Osteoblast (primary cell): ENCODE results near the gene INO80D. TPM values are rescaled to one million over a fixed set of nuclear protein-coding genes. Genes with fewer than 3 reads are reported as not detected.
"Not testable (repeated sequence)": the region's sequence is repeated elsewhere in the genome, so short reads cannot be mapped to it uniquely, and the experiment has no call there.

Source experiments
- DNase-seq: peaks from one replicate; pipeline ENCODE4 v3.0.0; 2011; ENCODE audit warnings: low spot score, mixed read lengths; ENCODE audit not compliant: insufficient read length; ENCODE audit errors: missing footprints
- H2AFZ ChIP-seq: 2 replicates; pipeline ENCODE4 v1.6.0; 2011; ENCODE audit warnings: mild to moderate bottlenecking, low read length
- H3K27ac ChIP-seq: 2 replicates; pipeline ENCODE4 v1.5.1; 2011; ENCODE audit warnings: mild to moderate bottlenecking, low read depth, low read length, moderate library complexity
- H3K27me3 ChIP-seq: 2 replicates; pipeline ENCODE4 v1.6.0; 2012; ENCODE audit warnings: mild to moderate bottlenecking, control low read depth, inconsistent platforms, low read length, moderate library complexity; ENCODE audit not compliant: insufficient read depth
- H3K36me3 ChIP-seq: 2 replicates; pipeline ENCODE4 v1.5.1; 2011; ENCODE audit warnings: mild to moderate bottlenecking, low read length, control low read depth, moderate library complexity; ENCODE audit not compliant: insufficient read depth
- H3K4me1 ChIP-seq: 2 replicates; pipeline ENCODE4 v1.5.1; 2011; ENCODE audit warnings: mild to moderate bottlenecking, low read length, control low read depth, moderate library complexity; ENCODE audit not compliant: insufficient read depth
- H3K4me2 ChIP-seq: 2 replicates; pipeline ENCODE4 v1.6.0; 2011; ENCODE audit warnings: mild to moderate bottlenecking, low read length; ENCODE audit not compliant: insufficient read depth
- H3K4me3 ChIP-seq: fragments of 200-600 bp; sonication (generic); 3 replicates; pipeline ENCODE4 v1.5.1; 2012; ENCODE audit warnings: mild to moderate bottlenecking, low read length, inconsistent platforms; ENCODE audit not compliant: insufficient read depth
- H3K79me2 ChIP-seq: 2 replicates; pipeline ENCODE4 v1.6.0; 2012; ENCODE audit warnings: mild to moderate bottlenecking, low read length, control low read depth, inconsistent platforms; ENCODE audit not compliant: insufficient read depth
- H3K9me3 ChIP-seq: 2 replicates; pipeline ENCODE4 v1.5.1; 2011; ENCODE audit warnings: low read depth, low read length, control low read depth
- H4K20me1 ChIP-seq: 2 replicates; pipeline ENCODE4 v1.6.0; 2012; ENCODE audit warnings: mild to moderate bottlenecking, low read length, control low read depth; ENCODE audit not compliant: insufficient read depth
- CTCF ChIP-seq: IDR thresholded peaks from 2 replicates; pipeline ENCODE4 v1.5.1; 2011; ENCODE audit warnings: mild to moderate bottlenecking, low read depth, low read length, moderate library complexity; ENCODE audit errors: extremely low read depth
- total RNA-seq: library from RNA; depleted of rRNA; stranded (reverse); fragments of >200 nt; gene quantifications from 2 replicates; pipeline ENCODE4 v1.2.3, GENCODE V29; 2012

INO80D gene
- total RNA-seq, 1 donor: 9.0 TPM

GRCh38 chr2:206020171-206020570 is 65.8 kb downstream of the INO80D start:
- no peaks in the 10 kb centered on the region for H3K27me3 ChIP-seq
- no peak overlapping the region for H3K4me2 ChIP-seq
- TF ChIP-seq CTCF: no peak
- H3K36me3 ChIP-seq: peaks cover 26% of the 10 kb centered on the region
- H2AFZ ChIP-seq: no peak overlapping the region
- H4K20me1 ChIP-seq: no peaks in the 10 kb centered on the region
- no peaks in the 10 kb centered on the region for H3K79me2 ChIP-seq
- H3K27ac ChIP-seq: no peak overlapping the region
- no peaks in the 10 kb centered on the region for H3K9me3 ChIP-seq
- H3K4me3 ChIP-seq: no peak overlapping the region
- H3K4me1 ChIP-seq: no peaks in the 10 kb centered on the region
- no peak for DNase-seq

- H3K27me3 ChIP-seq, DNase-seq, H2AFZ ChIP-seq, H3K79me2 ChIP-seq, H3K4me3 ChIP-seq, H3K4me1 ChIP-seq, H3K27ac ChIP-seq, H4K20me1 ChIP-seq, H3K9me3 ChIP-seq, H3K4me2 ChIP-seq: not testable (repeated sequence)
- peaks cover 26% of the 10 kb centered on the region for H3K36me3 ChIP-seq
These were observed 70.2 kb downstream of the INO80D start for GRCh38 chr2:206015746-206016145.

GRCh38 chr2:206011795-206012194 is 74.2 kb downstream of the INO80D start:
- Histone ChIP-seq H3K4me2 (no peak overlapping the region), H4K20me1 (no peaks in the 10 kb centered on the region)
- TF ChIP-seq CTCF: no peak

GRCh38 chr2:206011018-206011614 is 74.9 kb downstream of the INO80D start:
- no peak overlapping the region for H3K27ac ChIP-seq
- DNase-seq: no peak
- H3K4me2 ChIP-seq: no peak overlapping the region
- H4K20me1 ChIP-seq: no peaks in the 10 kb centered on the region
- H3K9me3 ChIP-seq: no peaks in the 10 kb centered on the region
- H3K27me3 ChIP-seq: no peaks in the 10 kb centered on the region
- H3K4me3 ChIP-seq: no peak overlapping the region
- no peaks in the 10 kb centered on the region for H3K4me1 ChIP-seq
- no peak for TF ChIP-seq CTCF
- H2AFZ ChIP-seq: no peak overlapping the region
- no peaks in the 10 kb centered on the region for H3K79me2 ChIP-seq
- H3K36me3 ChIP-seq: peaks cover 12% of the 10 kb centered on the region

More at GRCh38 chr2:206011795-206012194, 74.2 kb downstream of the INO80D start:
- Histone ChIP-seq H3K4me1 (no peaks in the 10 kb centered on the region), H3K27ac (no peak overlapping the region), H2AFZ (no peak overlapping the region), H3K9me3 (no peaks in the 10 kb centered on the region), H3K4me3 (no peak overlapping the region), H3K79me2 (no peaks in the 10 kb centered on the region), H3K36me3 (peaks cover 15% of the 10 kb centered on the region), H3K27me3 (no peaks in the 10 kb centered on the region)
- DNase-seq: no peak
